Measurements from ENCODE around the gene IQCE. TPM values are rescaled to one million over a fixed set of nuclear protein-coding genes. Genes with fewer than 3 reads are reported as not detected.
"Not testable (repeated sequence)": the region's sequence is repeated elsewhere in the genome, so short reads cannot be mapped to it uniquely, and the experiment has no call there.

The IQCE gene
- total RNA-seq, 4 donors from 2014 or later = 9.7 to 23.5 (median 15.6) TPM

DNA sequence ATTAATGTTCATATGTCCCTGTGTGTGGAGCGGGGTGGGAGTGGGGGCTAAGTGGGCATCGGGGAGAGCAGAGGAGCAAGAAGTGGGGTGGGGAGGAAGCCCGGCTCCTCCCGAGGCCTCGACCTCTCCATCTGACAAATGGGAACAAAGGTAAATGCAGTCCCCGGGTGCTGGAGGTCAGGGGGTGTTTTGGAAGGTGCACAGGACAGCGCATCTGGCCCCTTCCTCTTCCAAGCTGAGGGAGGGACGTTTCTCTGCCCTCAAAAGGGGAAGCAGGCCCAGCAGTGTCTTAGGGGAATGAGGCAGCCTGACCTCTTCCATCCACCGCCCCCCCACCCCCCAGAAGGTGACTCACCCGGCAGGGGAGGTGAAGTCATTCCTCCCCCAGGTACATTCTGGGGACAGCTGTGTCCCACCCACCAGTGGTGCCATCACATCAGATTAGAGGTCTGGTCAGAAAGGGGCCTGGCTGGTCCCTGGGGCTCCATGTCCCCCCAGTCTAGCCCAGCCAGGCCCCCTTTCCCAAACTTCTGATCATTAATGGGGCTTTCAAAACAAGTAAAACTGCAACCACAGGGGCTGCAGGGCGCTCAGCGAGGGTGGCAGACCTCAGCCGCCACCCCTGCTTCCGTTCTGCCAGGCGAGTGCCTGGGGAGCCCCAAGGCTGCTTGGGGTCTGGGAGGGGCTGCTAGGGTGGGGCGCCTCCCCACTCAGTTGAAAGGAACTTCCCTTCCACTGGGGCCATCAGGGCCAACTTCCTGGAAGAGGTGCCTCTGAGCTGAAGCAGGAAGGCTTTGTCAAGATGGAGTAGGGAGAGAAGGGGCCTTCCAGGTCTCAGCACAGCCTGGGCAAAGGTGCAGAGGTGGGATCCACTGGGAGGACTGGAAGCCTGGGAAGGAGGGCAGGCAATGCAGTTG lies 28.4 kb upstream of the IQCE start:
- H3K9me3 ChIP-seq = no peaks in the 10 kb centered on the region
- 78 to 89% methylated on average over 3 to 8 of the region's 16 CpGs for WGBS, 2 donors (ENCODE audit: low coverage in 1 of 2)
- H3K27ac ChIP-seq = peak overlapping the region in 3 of 4 donors; percentile 68 to 71 (median 71)
- peaks cover 0 to 23% of the 10 kb centered on the region in 2 donors for H3K36me3 ChIP-seq
- H3K4me3 ChIP-seq = no peak overlapping the region
- peak; percentile 42 for ATAC-seq
- peaks cover 64% of the 10 kb centered on the region for H3K27me3 ChIP-seq
- no peak for TF ChIP-seq EP300 (IDR thresholded peaks at IDR 0.05)
- TF ChIP-seq POLR2A (IDR thresholded peaks at IDR 0.05) = no peak
- TF ChIP-seq, protein P1, sequence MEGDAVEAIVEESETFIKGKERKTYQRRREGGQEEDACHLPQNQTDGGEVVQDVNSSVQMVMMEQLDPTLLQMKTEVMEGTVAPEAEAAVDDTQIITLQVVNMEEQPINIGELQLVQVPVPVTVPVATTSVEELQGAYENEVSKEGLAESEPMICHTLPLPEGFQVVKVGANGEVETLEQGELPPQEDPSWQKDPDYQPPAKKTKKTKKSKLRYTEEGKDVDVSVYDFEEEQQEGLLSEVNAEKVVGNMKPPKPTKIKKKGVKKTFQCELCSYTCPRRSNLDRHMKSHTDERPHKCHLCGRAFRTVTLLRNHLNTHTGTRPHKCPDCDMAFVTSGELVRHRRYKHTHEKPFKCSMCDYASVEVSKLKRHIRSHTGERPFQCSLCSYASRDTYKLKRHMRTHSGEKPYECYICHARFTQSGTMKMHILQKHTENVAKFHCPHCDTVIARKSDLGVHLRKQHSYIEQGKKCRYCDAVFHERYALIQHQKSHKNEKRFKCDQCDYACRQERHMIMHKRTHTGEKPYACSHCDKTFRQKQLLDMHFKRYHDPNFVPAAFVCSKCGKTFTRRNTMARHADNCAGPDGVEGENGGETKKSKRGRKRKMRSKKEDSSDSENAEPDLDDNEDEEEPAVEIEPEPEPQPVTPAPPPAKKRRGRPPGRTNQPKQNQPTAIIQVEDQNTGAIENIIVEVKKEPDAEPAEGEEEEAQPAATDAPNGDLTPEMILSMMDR (IDR thresholded peaks at IDR 0.05) = no peak
- no peak for TF ChIP-seq POLR2AphosphoS5 (IDR thresholded peaks at IDR 0.05)
- peaks cover 0 to 63% (median 14%) of the 10 kb centered on the region in 3 donors for H3K4me1 ChIP-seq

DNA sequence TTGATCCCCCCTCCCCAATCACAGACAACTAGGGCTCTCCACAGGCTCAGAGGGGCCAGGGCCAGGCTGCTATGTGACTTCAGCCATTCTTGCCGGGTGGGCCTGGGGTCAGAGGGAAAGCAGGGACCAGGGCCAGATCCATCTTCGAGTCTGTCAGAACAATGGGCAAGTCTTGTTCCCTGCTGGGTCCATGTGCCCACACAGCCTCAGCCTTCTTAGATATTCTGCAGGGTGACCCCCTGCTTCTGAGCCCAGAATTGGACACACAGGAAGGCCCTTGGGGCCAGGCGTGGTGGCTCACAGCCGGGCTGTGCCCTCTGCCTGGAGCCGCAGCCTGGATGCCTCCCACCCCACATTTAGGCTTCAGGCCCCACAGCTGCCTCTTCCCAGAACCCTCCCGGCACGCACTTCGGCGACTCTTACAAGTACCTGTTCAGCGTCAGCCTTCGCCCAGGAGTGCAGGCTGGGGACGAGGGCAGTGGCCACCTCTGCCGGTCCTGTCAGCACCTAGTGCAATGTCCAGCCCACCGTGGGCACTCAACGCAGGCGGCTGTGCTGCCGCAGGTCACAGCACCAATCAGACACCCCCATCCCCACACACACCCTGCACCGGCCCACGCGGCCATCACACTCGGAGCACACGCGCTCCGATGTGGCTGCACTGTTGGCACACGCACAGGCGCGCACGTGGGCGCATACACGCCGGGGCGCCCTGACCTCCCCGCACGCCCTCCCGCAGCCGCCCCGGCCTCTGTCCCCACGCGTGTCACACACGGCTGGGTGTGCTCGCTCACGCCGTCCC lies 27.6 kb upstream of the IQCE start:
- not testable (repeated sequence) for H3K4me3 ChIP-seq, ATAC-seq, H3K9me3 ChIP-seq
- no CpG with 5 or more reads among the region's 43 CpGs for WGBS, 2 donors (ENCODE audit: low coverage in 1 of 2)
- H3K4me1 ChIP-seq = peaks cover 0 to 54% (median 14%) of the 10 kb centered on the region in 3 donors
- H3K27me3 ChIP-seq = peaks cover 55% of the 10 kb centered on the region
- peak overlapping the region in 3 of 4 donors; percentile 68 to 71 (median 71) for H3K27ac ChIP-seq
- H3K36me3 ChIP-seq = peaks cover 0 to 14% of the 10 kb centered on the region in 2 donors

DNA sequence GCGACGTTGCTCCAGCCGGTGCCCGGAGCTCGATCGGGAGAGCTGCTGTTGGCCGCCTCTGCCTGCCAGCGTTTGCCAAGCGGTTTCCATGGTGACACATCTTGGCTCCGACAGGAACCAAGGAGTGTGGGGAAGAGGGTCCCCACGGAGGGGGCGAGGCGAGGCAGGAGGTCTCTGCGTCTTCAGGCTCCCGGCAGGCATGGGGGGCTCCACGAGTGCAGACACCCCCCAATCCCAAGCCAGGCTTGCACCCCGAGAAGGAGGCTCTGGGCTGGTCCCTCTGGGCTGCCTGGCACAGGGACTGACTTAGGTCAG lies 27.0 kb upstream of the IQCE start:
- WGBS, 2 donors (ENCODE audit: low coverage in 1 of 2) = 47% methylated on average over 3 of the region's 17 CpGs; no CpG with 5 or more reads in 1 of the 2 donors
- H3K36me3 ChIP-seq, H3K4me3 ChIP-seq, H3K9me3 ChIP-seq, H3K27ac ChIP-seq, ATAC-seq: not testable (repeated sequence)
- Histone ChIP-seq H3K27me3 (peaks cover 50% of the 10 kb centered on the region), H3K4me1 (peaks cover 0 to 49% (median 14%) of the 10 kb centered on the region in 3 donors)

DNA sequence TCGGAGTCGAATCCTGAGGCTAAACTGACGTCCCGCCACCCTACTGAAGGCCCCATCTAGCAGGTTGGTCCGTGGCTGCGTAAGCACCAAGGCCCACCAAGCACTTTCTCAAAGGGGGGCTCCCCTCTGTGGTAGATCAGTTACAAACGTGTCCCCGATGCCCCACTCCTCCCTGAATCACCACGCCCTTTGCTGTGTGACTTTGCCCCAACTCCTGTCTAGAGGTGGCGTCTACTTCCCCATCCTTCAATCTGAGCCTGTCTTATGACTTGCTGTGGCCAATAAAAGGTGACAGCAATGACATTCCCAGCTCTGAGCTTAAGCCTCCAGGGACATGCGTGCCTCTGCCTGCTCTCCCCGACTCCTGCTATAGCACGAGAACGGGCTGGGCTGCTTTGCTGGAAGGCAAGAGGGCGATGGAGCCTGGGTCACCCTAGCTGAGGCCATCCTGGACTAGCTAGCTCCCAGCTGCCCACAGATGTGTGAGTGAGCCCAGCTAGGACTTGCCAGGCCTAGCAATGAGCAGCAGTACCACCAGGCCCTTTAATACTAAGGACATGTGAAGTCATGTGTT lies 26.5 kb upstream of the IQCE start:
- Histone ChIP-seq H3K27me3 (peaks cover 44% of the 10 kb centered on the region), H3K4me1 (peaks cover 0 to 44% (median 14%) of the 10 kb centered on the region in 3 donors)
- not testable (repeated sequence) for H3K36me3 ChIP-seq, ATAC-seq, H3K9me3 ChIP-seq, H3K4me3 ChIP-seq, H3K27ac ChIP-seq
- WGBS, 2 donors (ENCODE audit: low coverage in 1 of 2) = 90 to 100% methylated on average over 2 of the region's 15 CpGs

DNA sequence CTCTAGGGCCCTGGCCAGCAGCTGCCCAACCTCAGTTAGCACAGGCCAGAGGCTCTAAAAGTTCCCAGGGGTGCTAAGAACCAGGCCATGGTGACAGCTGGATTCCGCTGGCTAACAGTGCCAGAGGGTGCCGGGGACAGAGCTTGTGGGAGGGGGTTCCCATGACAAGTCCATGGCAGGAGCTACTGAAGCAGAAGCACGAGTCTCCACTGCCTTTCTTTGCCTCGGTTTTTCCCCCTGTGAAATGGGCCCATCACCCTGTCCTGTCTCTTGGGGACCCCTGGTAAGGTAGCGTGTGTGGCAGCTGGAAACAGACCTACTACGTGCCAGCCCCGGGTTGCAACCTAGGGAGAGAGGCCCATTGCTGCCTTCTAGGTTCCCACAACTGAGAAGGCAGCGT lies 26.0 kb upstream of the IQCE start:
- not testable (repeated sequence) for H3K36me3 ChIP-seq, H3K4me3 ChIP-seq, H3K27ac ChIP-seq, ATAC-seq, H3K9me3 ChIP-seq
- WGBS, 2 donors (ENCODE audit: low coverage in 1 of 2) = 100% methylated on average over 1 of the region's 8 CpGs; no CpG with 5 or more reads in 1 of the 2 donors
- peaks cover 40% of the 10 kb centered on the region for H3K27me3 ChIP-seq
- H3K4me1 ChIP-seq = peaks cover 0 to 39% (median 14%) of the 10 kb centered on the region in 3 donors

DNA sequence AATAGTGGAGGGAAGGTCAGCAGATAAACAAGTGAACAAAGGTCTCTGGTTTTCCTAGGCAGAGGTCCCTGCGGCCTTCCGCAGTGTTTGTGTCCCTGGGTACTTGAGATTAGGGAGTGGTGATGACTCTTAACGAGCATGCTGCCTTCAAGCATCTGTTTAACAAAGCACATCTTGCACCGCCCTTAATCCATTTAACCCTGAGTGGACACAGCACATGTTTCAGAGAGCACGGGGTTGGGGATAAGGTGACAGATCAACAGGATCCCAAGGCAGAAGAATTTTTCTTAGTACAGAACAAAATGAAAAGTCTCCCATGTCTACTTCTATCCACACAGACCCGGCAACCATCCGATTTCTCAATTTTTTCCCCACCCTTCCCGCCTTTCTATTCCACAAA lies 25.2 kb upstream of the IQCE start:
- ATAC-seq = not testable (repeated sequence)
- 40% methylated on average over 1 of the region's 8 CpGs; no CpG with 5 or more reads in 1 of the 2 donors for WGBS, 2 donors (ENCODE audit: low coverage in 1 of 2)

DNA sequence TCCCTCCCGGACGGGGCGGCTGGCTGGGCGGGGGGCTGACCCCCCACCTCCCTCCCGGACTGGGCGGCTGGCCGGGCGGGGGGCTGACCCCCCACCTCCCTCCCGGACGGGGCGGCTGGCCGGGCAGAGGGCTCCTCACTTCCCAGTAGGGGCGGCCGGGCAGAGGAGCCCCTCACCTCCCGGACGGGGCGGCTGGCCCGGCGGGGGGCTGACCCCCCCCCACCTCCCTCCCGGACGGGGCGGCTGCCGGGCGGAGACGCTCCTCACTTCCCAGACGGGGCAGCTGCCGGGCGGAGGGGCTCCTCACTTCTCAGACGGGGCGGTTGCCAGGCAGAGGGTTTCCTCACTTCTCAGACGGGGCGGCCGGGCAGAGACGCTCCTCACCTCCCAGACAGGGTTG lies 24.6 kb upstream of the IQCE start:
- Histone ChIP-seq H3K36me3 (peaks cover 0 to 16% of the 10 kb centered on the region in 2 donors), H3K4me1 (peaks cover 0 to 26% (median 13%) of the 10 kb centered on the region in 3 donors), H3K27me3 (peaks cover 27% of the 10 kb centered on the region)
- H3K4me3 ChIP-seq, H3K27ac ChIP-seq, ATAC-seq, H3K9me3 ChIP-seq: not testable (repeated sequence)
- no CpG with 5 or more reads among the region's 34 CpGs for WGBS, 2 donors (ENCODE audit: low coverage in 1 of 2)

More for the DNA sequence above, 25.2 kb upstream of the IQCE start:
- H3K27me3 ChIP-seq = peaks cover 34% of the 10 kb centered on the region
- H3K27ac ChIP-seq, H3K9me3 ChIP-seq, H3K4me3 ChIP-seq, H3K36me3 ChIP-seq: not testable (repeated sequence)
- H3K4me1 ChIP-seq = peaks cover 0 to 32% (median 14%) of the 10 kb centered on the region in 3 donors

DNA sequence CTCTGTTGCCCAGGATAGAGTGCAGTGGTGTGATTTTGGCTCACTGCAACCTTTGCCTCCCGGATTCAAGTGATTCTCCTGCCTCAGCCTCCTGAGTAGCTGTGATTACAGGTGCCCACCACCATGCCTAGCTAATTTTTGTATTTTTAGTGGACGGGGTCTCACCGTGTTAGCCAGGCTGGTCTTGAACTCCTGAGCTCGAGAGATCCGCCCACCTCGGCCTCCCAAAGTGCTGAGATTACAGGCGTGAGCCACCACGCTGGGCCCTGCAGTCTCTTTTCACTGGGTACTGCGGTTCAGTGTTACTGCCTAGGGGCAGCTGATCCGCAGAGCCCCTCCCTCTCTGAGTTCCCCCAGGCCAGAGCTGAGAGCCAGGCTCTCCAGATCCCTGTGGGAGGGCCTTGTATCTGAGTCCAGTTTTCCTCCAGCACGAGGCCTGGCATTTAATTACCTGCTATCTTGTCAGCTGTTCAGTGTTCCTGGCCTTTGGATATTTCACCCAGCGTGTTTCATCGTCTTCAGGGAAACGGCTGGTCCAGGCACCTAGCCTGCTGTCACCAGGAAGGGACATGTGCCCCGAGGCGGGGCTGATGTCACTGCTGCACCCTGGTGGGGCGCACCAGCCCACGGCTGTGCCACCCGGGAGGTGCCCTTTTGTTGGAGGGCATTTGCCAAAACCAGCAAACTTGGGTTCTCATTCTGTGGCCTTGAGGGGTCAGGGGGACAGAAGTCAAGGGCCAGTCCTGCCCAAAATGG lies 22.7 kb upstream of the IQCE start:
- H3K36me3 ChIP-seq = peaks cover 0 to 34% of the 10 kb centered on the region in 2 donors
- not testable (repeated sequence) for H3K27ac ChIP-seq, H3K9me3 ChIP-seq, H3K4me3 ChIP-seq, ATAC-seq, H3K4me1 ChIP-seq, H3K27me3 ChIP-seq
- 50% methylated on average over 1 of the region's 19 CpGs; no CpG with 5 or more reads in 1 of the 2 donors for WGBS, 2 donors (ENCODE audit: low coverage in 1 of 2)

Data from gastroesophageal sphincter (tissue), 4 donors.